Pons (tissue), 1 donor: Measurements from ENCODE around the gene TBC1D8B.

ENCODE experiments used
- DNase-seq: peaks from one replicate; pipeline ENCODE4 v3.0.0-alpha.2; 2016; ENCODE audit warnings: low spot score

TBC1D8B gene

GRCh38 chrX:106898462-106898861 is 96.0 kb downstream of the TBC1D8B start:
- DNase-seq: peak; percentile 46

- no peak for DNase-seq
Measured at GRCh38 chrX:106899276-106899675, 96.8 kb downstream of the TBC1D8B start.

GRCh38 chrX:106899841-106900240 is 97.4 kb downstream of the TBC1D8B start:
- no peak for DNase-seq

- DNase-seq: no peak
Measured at GRCh38 chrX:106901341-106901740, 98.9 kb downstream of the TBC1D8B start.

DNA sequence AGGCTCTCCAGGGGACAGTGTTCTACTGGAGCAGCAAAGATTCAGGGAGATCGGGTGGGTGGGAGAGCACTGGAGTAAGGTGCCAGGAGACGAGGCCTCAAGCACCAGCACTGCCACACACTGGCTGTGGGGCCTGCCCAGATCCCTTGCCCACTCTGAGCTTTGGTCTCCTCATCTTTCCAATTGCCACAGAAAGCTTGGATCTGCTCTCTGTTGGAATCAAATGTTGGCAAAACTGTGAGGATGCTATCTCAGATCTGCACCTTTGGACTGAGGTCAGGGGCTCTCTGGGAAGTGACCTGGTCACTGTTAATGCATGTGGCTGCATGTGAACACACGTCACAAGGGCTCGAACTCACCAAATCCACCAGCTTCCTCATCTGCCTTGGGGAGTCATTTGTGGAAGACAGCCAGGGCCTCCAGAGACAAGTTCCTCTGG is 99.3 kb downstream of the TBC1D8B start:
- no peak for DNase-seq

DNA sequence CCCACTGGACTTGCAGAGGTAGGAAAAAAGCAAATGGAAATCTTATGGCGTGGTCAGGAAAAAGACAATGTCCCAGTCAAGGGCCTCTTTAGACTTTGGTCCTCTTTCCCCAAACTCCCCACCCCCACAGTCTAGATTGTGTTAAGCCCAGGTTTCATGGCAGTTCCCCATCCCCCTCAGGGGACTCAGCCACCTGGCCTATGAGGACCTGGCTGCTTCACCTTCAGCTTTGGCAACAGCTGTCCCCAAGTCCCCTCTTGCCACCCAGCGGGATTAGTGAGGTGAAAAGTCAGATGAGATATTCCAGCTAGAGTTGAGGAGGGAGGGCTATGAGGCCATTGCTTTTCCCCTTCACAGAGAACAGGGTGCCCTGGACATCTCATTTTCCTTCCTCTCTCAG is 100.2 kb downstream of the TBC1D8B start:
- DNase-seq: no peak

DNA sequence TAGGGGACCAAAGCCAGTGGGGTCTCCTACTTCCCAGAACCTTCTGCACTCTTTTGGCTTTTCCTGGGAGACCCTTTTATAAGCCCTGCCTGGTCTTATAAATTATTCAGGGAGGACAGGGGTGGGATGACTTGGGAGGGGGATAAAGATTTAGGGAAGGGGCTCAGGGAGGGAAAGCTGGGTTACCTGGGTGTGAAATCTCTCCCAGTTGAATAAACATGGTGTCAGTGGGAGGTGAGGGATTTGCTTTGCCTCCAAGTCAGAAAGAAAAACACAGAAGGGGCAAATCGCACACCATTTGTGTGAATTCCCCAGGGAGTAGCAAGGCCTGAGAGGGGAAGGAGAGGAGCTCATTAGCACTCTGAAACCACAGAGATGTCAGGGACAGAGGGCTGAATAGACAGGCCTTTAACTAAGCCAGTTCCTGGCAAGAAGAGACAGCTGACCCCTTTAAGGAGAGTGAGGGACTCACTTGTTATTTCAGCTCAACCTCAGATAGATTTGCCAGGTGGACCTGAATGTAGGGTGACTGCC is 100.9 kb downstream of the TBC1D8B start, which contains the start of gene RIPPLY1:
RIPPLY1 (minus strand) TSS at position 51 of the 534 bp plus-strand sequence. CDS start 54 bp downstream, outside the sequence.
- DNase-seq: no peak

- no peak for DNase-seq
Measured at GRCh38 chrX:106903856-106904528, 101.5 kb downstream of the TBC1D8B start.

GRCh38 chrX:106905064-106905708 is 102.7 kb downstream of the TBC1D8B start:
- DNase-seq: no peak

- DNase-seq: no peak
Measured at GRCh38 chrX:106906361-106906760, 103.9 kb downstream of the TBC1D8B start.

DNA sequence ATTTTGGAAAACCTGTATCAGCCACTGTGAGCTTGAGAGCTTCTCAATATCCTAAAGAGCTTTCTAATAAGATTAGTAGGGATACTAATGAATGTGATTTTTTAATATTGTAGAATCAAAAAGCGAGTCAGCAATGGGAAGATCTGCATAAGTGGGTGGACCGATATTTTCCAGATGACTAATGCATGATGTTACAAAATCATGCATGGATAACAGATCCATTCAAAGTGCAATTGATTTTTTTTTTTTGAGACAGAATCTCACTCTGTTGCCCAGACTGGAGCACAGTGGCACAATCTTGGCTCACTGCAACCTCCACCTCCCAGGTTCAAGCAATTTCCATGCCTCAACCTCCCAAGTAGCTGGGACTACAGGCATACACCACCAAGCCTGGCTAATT is 110.4 kb downstream of the TBC1D8B start:
- no peak for DNase-seq

GRCh38 chrX:106917830-106918500 is 115.5 kb downstream of the TBC1D8B start:
- no peak for DNase-seq

DNA sequence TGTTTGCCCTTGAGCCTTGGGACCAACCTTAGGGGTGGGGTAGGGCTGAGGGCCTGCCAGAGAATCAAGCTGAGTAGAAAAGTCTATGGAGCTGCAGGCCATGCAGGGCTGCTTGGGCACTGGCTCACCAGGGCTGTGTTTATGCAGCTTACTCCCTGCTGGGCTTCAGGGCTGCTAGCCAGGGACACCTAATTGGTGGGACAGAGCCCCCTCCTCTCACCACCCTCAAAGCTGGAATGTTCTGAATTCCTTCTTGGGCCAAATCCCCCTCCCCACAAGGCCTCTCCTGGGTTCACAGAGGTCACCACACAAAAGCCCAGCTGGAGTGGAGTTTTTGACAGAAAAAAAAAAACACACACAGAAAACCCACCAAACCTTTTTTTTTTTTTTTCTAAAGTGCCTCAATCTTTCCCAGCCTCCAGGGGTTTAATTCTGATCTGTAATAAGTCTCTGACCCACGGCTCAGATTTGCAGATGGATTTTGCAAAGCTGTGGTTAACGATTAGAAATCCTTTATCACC is 117.5 kb downstream of the TBC1D8B start, which contains the start of gene CLDN2:
CLDN2 (plus strand) TSS at position 471 of the 521 bp plus-strand sequence. CDS start 7,827 bp downstream, outside the sequence.
- DNase-seq: no peak

GRCh38 chrX:106921637-106922036 is 119.2 kb downstream of the TBC1D8B start:
- no peak for DNase-seq
